ENCODE measurements around the gene SH3RF3.
"Not testable (repeated sequence)": the region's sequence is repeated elsewhere in the genome, so short reads cannot be mapped to it uniquely, and the experiment has no call there.

The SH3RF3 gene

DNA sequence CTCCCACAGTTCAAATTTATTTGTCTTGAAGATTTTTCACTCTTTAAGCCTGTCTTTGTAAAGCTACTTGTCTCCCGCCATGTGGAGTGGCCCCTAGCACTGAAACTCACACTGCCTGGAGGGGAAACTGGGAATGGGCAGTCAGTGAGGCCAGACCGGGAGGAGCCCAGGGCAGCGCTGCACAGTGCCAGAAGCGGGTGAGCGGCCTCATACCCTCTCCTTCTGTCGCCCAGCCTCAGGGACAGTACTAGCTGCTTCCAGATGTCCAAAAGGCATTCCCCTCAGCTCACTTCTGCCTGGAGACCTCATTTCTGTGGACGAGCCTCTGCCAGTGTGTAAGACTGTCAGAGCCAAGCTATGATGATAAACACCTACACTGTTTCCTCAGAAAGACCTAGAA lies 404.8 kb downstream of the SH3RF3 start:
- DNase-seq (ENCODE audit: low read depth in 4 of 4, low spot score in 1 of 4): no peak

DNA sequence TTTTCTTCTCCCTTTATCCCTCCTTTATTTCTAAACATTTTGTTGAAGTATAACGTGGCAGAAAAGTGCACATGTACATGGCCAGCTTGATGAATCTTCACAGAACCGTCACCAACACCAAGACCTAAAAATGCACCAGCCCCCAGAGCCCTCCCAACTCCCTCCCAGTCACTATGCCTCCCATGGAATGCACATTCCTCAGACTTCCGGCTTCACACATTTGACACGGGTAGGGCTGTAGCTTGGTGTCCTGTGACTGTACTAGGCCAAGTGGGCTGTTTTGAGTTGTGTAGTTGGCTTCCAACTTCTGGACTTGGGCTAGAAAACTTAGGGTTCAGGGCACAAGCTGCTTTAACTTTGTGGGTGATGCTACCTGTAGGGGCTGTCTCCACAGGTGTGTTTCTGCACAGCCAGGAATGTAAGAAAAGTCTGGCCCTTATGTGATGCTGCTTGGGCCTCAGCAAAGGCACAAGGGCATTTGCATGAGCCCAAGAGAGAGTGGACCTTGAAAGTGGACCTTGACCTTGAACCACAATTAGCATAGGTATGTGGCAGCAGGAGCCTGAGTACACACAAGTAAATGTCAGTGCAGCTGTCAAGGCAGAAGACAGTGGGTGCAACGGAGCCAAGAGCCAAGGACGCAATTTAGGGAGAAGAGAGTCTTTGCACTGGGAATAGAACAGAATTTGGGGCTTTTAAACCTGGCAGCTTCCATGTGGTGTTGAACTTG lies 406.4 kb downstream of the SH3RF3 start:
- no peak for DNase-seq (ENCODE audit: low read depth in 4 of 4, low spot score in 1 of 4)

DNA sequence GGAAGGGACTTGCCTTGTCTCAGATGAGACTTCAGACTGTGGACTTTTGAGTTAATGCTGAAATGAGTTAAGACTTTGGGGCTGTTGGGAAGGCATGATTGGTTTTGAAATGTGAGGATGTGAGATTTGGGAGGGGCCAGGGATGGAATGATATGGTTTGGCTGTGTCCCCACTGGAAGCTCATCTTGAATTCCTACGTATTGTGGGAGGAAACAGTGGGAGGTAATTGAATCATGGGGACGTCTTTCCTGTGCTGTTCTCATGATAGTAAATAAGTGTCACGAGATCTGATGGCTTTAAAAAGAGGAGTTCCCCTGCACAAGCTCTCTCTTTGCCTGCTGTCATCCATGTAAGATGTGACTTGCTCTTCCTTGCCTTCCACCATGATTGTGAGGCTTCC lies 407.6 kb downstream of the SH3RF3 start:
- DNase-seq (ENCODE audit: low read depth in 4 of 4, low spot score in 1 of 4): not testable (repeated sequence)

GRCh38 chr2:109537565-109538222 lies 408.7 kb downstream of the SH3RF3 start:
- DNase-seq (ENCODE audit: low read depth in 4 of 4, low spot score in 1 of 4): no peak

DNA sequence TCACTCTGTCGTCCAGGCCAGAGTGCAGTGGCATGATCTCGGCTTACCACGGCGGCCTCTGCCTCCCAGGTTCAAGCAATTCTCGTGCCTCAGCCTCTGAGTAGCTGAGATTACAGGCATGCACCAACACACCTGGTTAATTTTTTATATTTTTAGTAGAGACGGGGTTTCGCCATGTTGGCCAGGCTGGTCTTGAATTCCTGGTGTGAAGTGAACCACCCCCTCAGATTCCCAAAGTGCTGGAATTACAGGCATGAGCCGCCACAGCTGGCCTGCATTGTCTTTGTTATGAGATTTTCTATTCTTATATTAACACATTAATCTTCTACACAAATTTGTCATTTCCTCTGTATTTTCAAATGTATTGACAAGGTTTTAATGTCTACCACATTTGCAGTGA lies 409.5 kb downstream of the SH3RF3 start:
- no peak for DNase-seq (ENCODE audit: low read depth in 4 of 4, low spot score in 1 of 4)

DNA sequence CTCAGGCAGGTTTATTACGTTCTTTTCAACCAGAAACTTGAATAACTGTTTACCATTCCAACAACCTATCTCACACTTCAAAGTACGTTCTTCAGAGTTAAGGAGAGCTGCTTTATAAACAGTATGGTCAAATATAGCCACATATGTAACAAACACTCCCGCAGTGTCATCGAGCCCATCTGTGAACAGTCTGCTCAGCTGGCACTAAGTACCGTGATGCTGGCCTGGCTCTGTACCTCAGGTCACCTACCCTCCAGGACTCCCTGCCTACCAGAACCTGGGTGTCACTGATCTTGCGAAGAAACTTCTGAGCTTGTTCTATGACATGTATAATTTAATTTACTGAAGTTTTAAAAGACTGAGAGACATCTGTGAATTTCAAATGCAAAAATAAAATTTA lies 413.4 kb downstream of the SH3RF3 start:
- DNase-seq (ENCODE audit: low read depth in 4 of 4, low spot score in 1 of 4): no peak

DNA sequence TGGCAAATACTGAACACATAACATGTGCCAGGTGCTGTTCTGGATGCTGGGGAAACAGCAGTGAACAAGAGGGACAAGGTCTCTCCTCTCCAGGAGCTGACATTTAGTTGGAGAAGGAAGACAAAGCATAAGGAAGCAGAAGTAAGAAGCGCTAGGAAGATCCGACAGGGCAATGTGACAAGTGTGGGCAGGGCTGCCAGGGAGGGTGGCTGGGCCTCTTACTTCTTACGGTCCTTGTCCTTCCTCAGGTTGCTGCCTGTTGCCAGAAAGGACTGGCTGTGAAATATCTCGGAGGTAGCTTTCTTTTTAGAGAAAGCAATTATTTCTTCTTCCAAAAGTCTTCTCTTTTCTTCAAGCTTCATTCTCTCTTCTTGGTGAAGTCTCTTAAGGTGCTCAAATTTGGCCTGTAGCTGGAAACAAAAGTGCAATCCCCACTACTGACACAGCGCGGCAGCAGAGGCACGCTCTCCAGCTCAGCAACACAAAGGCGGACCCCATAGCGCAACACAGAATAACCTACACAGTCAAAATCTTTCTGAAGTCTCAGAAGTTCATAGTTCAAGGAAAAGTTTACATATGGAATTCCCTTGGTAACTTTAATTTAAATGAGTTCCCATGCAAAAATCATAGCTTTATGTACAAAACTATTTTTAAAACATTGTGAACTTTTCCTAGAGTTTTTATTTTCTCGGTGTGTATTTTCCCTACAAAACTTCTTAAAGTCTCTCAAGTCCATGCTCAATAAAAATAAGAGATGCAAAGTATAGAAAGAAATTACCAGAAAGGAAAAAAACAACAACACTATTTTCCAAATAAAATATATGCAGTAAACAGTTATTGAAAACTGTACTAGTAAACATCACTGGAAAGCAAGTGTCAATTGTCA lies 417.1 kb downstream of the SH3RF3 start:
- peak; percentile 23 to 38 (median 32) for DNase-seq (ENCODE audit: low read depth in 4 of 4, low spot score in 1 of 4)

GRCh38 chr2:109547280-109547679 lies 418.3 kb downstream of the SH3RF3 start:
- no peak for DNase-seq (ENCODE audit: low read depth in 4 of 4, low spot score in 1 of 4)

GRCh38 chr2:109549016-109549590 lies 420.1 kb downstream of the SH3RF3 start:
- no peak for DNase-seq (ENCODE audit: low read depth in 4 of 4, low spot score in 1 of 4)
